Measurements from ENCODE around the gene AGBL3. TPM values are rescaled to one million over a fixed set of nuclear protein-coding genes. Genes with fewer than 3 reads are reported as not detected.

The AGBL3 gene
- total RNA-seq, 4 donors from 2014 or later = 0.29 to 12.5 (median 5.3) TPM

- intact Hi-C loops (cut with DNase I; ENCODE audit: low total_unique reads) = no loop called here
- Histone ChIP-seq H3K27ac (no peak overlapping the region), H3K9me3 (no peaks in the 10 kb centered on the region), H3K4me3 (no peak overlapping the region), H3K4me1 (peaks cover 0 to 8% of the 10 kb centered on the region in 2 donors), H3K27me3 (no peaks in the 10 kb centered on the region), H3K36me3 (no peaks in the 10 kb centered on the region)
- DNase-seq = no peak
- TF ChIP-seq CTCF (IDR thresholded peaks at IDR 0.05) (no peak), POLR2A (IDR thresholded peaks at IDR 0.05) (no peak)
Observed at GRCh38 chr7:135174941-135175340, 188.6 kb downstream of the AGBL3 start.

GRCh38 chr7:135175931-135176330, 189.6 kb downstream of the AGBL3 start:
- intact Hi-C loops (cut with DNase I; ENCODE audit: low total_unique reads) = no loop called here
- H3K27ac ChIP-seq = no peak overlapping the region

GRCh38 chr7:135177028-135177696, 190.9 kb downstream of the AGBL3 start:
- Histone ChIP-seq H3K9me3 (peaks cover 0 to 9% of the 10 kb centered on the region in 2 donors), H3K36me3 (no peaks in the 10 kb centered on the region), H3K4me3 (no peak overlapping the region), H3K27ac (no peak overlapping the region), H3K27me3 (no peaks in the 10 kb centered on the region), H3K4me1 (no peaks in the 10 kb centered on the region)
- intact Hi-C loops (cut with DNase I; ENCODE audit: low total_unique reads) = no loop called here
- TF ChIP-seq POLR2A (IDR thresholded peaks at IDR 0.05) (no peak), CTCF (IDR thresholded peaks at IDR 0.05) (no peak)
- no peak for DNase-seq

More at GRCh38 chr7:135175931-135176330, 189.6 kb downstream of the AGBL3 start:
- Histone ChIP-seq H3K36me3 (no peaks in the 10 kb centered on the region), H3K9me3 (no peaks in the 10 kb centered on the region), H3K4me3 (no peak overlapping the region), H3K4me1 (peaks cover 0 to 8% of the 10 kb centered on the region in 2 donors), H3K27me3 (no peaks in the 10 kb centered on the region)
- DNase-seq = no peak
- TF ChIP-seq POLR2A (IDR thresholded peaks at IDR 0.05) = no peak
- no peak for TF ChIP-seq CTCF (IDR thresholded peaks at IDR 0.05)

GRCh38 chr7:135178364-135178763, 192.1 kb downstream of the AGBL3 start:
- Histone ChIP-seq H3K27ac (no peak overlapping the region), H3K36me3 (no peaks in the 10 kb centered on the region), H3K27me3 (no peaks in the 10 kb centered on the region), H3K9me3 (peaks cover 0 to 9% of the 10 kb centered on the region in 2 donors), H3K4me3 (no peak overlapping the region), H3K4me1 (no peaks in the 10 kb centered on the region)
- intact Hi-C loops (cut with DNase I; ENCODE audit: low total_unique reads) = no loop called here
- TF ChIP-seq POLR2A (IDR thresholded peaks at IDR 0.05) (no peak), CTCF (IDR thresholded peaks at IDR 0.05) (no peak)
- no peak for DNase-seq

GRCh38 chr7:135179321-135179925, 193.1 kb downstream of the AGBL3 start:
- intact Hi-C loops (cut with DNase I; ENCODE audit: low total_unique reads) = no loop called here
- Histone ChIP-seq H3K9me3 (peaks cover 0 to 9% of the 10 kb centered on the region in 2 donors), H3K36me3 (no peaks in the 10 kb centered on the region), H3K4me3 (no peak overlapping the region), H3K4me1 (no peaks in the 10 kb centered on the region), H3K27ac (no peak overlapping the region), H3K27me3 (no peaks in the 10 kb centered on the region)
- no peak for DNase-seq
- TF ChIP-seq POLR2A (IDR thresholded peaks at IDR 0.05) (no peak), CTCF (IDR thresholded peaks at IDR 0.05) (no peak)

All from uterus (tissue), 4 donors.